VCaP (cell line): ENCODE measurements around the gene MEDAG.

Experiments
- H3K27ac ChIP-seq: fragments of 450-650 bp; 2 replicates; pipeline ENCODE4 v1.5.1; 2017
- TF ChIP-seq, protein P1 (sequence below): fragments of 450-650 bp; conservative IDR thresholded peaks from 2 replicates; pipeline ENCODE4 v1.5.1; 2017; ENCODE audit warnings: mild to moderate bottlenecking, moderate library complexity

Gene MEDAG

DNA sequence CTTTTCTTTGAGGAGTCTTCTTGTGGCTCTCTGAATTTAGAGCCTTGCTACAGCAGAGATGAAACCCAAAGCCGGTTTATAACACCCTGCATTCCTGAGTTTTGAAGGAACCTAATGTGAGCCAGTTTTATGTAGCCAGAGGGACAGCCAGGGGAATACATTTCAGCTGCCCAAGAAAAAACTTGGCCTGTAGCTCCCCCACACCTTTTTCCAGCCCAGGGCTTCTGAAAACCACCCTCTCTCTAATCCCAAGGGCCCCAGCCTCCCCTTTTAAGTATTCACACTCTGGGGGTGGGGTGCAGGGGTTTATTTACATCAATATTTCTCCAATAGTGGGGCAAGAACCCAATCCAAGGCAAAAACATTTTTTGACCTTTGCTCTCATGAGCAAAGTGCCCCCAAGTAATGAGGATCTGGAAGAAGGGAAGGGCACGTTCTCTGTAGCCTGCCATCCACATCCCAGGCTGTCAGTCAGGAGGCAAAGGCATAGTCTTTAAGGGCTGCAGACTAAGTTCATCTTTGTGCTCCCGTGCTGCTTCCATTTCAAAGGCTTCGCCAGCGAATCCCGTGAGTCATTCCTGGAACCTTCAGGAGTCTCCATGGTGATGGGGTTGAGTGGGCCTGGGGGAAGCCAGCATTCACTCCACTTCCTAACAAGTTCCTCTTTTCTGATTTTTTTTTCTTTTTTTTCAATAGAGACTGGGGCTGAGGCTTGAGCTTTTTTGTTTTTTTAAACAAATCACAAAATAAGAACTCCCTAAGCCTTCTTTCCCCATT is 33.2 kb upstream of the MEDAG start:
- no peak overlapping the region for H3K27ac ChIP-seq
- TF ChIP-seq, protein P1, sequence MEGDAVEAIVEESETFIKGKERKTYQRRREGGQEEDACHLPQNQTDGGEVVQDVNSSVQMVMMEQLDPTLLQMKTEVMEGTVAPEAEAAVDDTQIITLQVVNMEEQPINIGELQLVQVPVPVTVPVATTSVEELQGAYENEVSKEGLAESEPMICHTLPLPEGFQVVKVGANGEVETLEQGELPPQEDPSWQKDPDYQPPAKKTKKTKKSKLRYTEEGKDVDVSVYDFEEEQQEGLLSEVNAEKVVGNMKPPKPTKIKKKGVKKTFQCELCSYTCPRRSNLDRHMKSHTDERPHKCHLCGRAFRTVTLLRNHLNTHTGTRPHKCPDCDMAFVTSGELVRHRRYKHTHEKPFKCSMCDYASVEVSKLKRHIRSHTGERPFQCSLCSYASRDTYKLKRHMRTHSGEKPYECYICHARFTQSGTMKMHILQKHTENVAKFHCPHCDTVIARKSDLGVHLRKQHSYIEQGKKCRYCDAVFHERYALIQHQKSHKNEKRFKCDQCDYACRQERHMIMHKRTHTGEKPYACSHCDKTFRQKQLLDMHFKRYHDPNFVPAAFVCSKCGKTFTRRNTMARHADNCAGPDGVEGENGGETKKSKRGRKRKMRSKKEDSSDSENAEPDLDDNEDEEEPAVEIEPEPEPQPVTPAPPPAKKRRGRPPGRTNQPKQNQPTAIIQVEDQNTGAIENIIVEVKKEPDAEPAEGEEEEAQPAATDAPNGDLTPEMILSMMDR: no peak

GRCh38 chr13:30873499-30873898 is 32.6 kb upstream of the MEDAG start:
- no peak overlapping the region for H3K27ac ChIP-seq
- TF ChIP-seq, protein P1: no peak

DNA sequence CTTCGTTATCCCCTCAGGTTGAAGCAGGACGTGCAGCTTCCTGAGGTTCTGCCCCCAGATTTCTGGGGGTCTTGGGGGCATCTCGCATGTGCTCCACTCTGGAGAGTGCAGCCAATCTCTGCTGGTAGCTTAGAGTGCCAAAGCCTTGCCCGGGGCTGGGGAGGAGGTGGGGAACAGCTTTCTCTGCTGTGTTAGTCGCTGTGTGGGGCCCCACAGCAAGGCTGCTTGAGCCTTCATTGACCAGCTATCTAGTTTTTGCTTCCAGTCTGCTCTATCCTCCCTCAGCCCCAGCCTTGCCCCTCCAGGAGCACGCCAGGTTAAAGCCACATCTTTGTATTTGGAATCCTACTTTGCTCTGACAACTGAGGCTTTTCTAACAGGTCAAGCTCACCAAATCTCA is 32.0 kb upstream of the MEDAG start:
- TF ChIP-seq, protein P1: no peak
- H3K27ac ChIP-seq: no peak overlapping the region

DNA sequence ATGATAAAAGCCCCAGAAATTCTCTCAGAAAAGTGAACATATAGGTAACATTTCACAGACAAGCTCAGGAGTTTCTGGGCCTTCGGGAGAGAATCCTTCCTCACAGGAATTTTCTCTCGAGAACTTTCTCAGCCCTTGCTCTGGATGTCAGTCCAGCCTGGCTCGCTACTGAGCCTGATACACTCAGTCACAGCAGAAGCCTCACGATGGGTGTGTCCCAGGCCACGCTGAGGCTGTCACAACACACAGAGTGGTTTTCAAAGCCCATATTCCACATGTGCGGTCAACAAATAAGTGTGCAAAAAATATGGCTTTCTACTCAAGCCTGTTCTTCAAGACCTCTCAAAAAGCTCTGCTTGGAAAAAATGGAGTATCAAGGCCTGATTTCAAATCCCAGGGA is 31.5 kb upstream of the MEDAG start:
- H3K27ac ChIP-seq: no peak overlapping the region
- TF ChIP-seq, protein P1: no peak

DNA sequence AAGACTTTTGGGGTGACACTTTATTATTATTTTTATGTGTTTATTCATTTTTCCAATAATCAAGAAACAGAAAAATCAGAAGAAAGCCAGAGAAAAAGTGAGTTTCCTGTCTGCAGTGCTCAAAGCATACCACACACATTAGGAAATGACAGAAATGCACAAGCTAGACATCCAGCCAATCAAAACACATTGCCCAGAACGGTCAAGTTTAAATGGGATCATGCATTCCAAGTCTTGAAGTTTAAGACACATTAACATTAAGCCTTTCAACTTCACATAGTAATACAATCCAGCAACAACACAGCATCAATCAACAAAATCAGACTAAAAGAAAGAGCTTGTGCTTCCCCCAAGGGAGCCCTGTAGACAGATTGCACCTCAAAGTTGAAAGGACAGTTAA is 28.7 kb upstream of the MEDAG start:
- TF ChIP-seq, protein P1: no peak
- H3K27ac ChIP-seq: no peak overlapping the region

DNA sequence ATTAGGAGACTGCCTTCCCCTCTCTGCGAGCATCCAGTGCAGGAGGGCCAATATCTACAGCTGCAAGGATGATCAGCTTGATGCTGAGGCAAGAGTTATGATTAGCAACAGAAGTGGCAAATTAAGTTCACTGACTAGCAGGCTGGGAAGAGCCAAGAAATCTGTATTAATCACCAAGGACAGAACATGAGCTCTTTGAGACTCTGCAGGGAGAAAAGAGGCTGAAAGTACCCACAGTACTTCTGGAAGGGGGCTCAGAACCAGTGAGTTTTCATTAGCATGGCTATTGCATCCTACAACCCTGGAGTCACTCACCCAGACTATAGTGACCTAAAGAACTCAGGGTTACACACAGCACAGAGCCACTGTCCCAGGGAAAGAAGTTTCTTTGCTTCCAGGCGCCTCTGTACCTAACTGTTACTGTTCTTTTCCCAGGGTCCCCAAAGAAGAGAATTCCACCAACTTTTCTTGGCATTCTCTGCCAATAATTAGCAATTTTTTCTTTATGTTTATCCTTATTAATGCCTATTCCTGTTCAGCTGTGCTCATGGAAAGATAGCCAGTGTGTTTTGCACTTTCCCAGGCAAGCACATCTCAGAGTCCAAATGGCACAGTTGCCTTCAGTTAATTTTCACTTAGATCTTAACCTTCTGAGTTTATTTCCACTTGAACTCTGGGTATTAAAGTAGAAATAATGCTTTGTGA is 25.8 kb upstream of the MEDAG start:
- TF ChIP-seq, protein P1: no peak

GRCh38 chr13:30880856-30881155 is 25.3 kb upstream of the MEDAG start:
- H3K27ac ChIP-seq: no peak overlapping the region
- TF ChIP-seq, protein P1: no peak

More for the DNA sequence above, 25.8 kb upstream of the MEDAG start:
- H3K27ac ChIP-seq: no peak overlapping the region
